Stimulated activated CD8-positive, alpha-beta memory T cell treated with anti-CD3 and anti-CD28 coated beads, Interleukin-2, amount 100 ng/mL, for 1 hour (primary cell): Measurements from ENCODE around the gene PRRT3.

ENCODE experiments used
- DNase-seq, 2 donors: peaks; one replicate each; pipeline ENCODE4 v3.0.0-alpha.2; 2020; ENCODE audit warnings: low read depth in 2 of 2

Gene PRRT3

DNA sequence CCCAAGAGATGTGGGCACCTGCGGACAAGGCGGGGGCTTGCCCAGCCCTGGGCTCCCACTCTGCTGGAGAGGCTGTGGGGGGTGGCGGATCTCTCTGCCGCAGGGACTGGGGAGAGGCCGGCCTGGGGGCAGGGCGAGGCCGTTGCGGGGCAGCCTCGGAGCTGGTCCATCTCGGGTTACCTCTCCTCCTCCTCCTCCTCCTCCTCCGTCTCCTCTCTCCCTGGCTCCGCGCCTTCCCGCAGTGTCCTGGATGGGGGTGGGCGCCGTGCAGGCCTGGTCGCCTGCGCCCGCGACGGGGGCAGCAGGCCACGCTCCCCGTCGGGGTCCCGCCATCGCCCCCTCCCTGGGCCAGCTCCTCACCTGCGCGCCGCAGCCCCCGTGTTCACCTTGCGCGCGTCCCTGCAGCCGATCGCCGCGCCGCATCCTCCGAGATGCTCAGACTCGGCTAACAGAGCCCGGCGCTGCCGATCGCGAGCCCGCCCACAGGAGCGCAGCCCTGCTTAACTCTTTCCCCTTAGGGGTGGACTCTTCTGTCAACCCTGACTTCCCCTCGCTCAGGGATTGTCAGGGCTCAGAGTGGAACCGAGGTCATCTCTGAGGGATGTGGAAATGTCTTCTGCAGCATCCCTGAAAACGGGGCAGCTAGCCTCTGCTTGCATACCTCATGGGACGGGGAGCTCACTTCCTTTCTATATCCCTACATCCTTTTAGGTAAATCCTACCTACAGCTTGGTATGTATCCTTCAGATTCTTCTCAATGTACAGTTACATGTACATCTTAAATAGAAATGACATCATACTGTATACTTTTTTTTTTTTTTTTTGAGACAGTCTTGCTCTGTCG is at the start of gene PRRT3:
Gene PRRT3, minus strand, starts transcription at position 447 of the 844 bp plus-strand sequence. CDS start 2,293 bp downstream, outside the sequence.
- DNase-seq = peak in 1 of 2 donors; percentile 32

DNA sequence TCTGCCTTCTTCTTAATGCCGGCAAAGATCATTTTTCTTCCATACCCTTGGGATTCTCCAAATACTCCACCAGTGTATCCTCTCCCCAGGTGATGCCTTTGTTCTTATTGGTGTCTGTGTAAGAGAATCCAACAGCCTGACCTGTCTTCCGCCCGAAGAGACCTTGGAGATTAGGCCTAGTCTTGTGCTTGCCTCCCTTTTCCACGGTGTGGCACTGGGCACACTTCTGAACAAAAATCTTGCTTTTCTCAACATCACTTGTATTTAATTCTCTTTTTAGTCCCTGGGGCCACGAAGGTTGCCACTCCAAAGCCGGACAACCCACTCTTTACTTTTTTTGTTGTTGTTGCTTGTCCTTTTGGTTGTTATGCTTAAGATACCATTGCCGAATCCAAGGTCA is 48.5 kb upstream of the PRRT3 start:
- DNase-seq = no peak

DNA sequence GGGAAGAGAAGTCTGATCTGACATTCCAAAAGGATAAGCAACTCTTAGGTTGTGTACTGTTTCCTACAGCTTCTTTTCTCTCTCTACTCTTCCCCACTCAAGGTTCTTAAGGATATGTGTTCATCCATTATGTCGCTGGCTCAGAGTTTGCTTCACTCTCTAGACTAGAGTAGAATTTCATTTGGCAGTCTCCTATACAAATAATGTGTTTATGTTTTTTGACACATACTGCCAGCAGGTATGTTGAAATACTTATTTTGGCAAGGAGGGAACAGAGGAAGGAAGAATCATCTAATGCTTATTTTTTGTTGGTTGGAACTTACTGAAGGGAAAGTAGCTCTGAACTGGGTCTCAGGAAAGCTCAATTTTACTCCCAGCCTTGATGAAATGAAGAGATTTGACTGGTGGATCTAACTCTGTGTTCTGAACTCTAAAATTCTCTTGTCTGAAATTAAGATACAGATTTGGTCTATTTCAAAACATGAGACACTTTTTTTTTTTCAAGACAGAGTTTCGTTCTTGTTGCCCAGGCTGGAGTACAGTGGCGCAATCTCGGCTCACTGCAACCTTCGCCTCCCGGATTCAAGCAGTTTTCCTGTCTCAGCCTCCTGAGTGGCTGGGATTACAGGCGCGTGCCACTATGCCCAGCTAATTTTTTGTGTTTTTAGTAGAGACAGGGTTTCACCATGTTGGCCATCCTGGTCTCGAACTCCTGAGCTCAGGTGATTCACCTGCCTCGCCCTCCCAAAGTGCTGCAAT is 42.1 kb upstream of the PRRT3 start:
- no peak for DNase-seq

DNA sequence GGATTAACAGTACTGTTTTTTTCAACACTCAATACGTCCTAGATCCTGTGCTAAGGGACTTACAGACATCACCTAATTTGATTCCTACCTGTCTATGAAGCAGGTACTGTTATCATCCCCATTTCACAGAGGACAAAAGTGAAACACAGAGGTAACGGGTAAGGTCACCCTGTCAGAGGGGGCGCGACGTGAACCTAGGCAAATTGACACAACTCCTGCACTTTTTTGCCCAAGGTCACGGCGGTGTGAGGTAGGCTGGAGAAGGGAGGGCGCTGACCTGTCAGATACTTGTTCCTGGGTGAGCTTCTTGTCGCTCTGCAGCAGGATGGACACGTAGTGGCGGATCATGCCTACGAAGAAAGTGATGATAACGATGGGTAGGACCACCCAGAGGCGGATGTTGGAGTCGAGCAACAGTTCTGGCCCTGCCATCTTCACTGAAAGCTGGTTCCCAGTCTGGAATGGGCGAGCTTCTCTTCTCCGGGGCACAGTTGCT is 34.1 kb upstream of the PRRT3 start:
- DNase-seq = no peak

DNA sequence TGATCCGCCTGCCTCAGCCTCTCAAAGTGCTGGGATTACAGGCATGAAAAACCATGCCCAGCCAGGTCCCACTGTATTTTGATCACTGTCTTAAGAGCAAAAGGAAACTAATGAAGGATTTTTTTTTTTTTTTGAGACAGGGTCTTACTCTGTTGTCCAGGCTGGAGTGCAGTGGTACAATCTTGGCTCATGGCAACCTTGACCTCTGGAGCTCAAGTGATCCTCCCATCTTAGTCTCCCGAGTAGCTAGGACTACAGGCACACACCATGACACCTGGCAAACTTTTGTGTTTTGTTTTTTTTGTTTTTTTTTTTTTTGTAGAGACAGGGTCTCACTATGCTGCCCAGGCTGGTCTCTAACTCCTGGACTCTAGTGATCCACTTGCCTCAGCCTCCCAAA is 28.0 kb upstream of the PRRT3 start:
- no peak for DNase-seq

DNA sequence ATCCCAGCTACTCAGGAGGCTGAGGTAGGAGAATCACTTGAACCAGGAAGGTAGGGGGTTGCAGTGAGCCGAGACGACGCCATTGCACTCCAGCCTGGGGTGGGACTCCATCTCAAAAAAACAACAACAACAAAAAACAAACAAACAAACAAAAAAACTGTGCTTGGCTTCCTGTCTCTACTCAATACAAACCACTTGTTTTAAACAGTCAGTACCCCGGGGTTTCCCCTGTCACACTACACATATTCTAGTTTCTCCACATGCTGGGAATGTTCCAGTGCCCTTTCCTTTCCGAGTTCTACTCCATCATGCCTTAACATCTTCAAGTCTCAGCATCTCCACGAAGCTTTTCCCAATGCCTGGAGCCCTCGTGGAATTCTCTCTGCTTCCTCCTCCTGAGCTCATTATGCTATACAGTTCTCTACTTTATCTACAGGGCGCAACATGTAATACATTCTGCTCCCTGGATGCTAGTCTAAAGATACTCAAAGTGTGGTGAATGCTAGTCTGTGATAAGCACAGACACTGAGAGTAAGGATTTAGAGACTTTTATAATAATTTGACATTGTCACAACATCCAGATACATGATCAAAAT is 26.6 kb upstream of the PRRT3 start:
- DNase-seq = no peak

DNA sequence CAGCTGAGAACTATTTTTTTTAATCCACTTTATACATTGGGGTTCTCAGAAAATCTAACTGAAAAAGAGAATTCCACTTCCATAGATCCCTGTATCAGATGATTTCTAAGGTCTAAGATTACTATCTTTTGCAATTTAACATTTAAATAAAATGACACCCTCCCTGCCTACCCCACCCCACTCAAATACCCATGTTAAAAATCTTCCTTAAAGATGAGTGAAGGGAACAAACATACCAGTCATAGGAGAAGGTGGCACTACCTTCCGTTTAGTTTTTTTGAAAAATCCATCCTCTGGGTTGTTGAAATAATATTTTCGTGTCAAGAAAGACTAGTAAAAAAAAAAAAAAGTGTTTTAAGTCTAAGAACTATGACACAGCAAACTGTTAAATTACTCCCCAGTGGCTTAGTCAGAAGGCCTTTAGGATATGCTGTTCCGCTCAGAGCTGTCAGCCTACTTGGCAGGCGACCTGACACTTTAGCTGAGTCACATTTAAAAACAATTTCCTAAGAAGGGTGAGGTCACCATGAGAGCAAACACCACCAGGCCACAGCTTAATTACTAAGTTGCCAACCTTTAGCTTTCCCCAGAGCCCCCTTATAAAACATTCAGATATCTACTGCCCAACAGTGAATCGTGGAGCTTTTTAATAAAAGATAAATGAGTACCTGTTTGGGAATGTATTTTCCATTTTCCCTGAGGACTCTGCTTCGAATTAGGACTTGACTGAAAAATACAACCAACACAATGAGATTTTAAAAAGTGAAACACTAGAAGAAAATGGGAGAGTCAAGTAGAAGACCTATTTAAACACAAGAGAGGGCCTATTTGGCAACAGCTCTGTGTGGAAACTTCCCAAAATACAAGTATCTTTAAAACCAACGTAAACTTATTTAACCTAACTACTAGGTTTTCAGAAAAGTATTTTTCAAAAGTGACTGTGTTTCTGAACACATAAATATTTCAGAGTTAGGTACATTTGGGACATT is 24.8 kb upstream of the PRRT3 start:
- no peak for DNase-seq

DNA sequence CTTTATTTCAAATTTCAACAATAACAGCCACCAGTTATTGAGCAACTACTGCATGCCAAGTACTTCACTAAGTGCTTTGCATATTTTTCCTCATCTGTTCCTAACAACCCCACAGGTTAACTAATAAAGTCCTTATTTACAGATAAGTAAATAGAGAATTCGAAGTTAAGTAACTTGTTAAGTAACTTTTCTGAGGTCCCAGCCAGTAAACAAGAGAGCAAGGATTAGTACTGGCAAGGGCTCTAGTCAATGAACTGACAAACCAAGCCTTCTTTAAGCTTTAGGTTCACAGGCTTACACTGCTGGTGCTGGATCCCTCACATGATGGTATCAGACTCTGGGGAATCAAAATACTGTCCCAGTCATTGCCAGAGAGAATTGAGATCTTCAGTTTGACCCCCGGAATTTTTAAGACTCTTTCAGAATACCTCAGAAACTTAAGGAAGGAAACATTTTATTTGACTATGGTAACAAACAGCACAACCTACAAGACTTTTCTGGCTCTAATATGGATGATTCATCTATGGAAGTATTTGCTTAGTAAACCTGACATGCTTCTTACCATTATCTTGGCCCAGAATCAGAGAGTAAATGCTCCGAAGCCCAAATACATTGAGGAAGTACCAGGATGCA is 17.9 kb upstream of the PRRT3 start:
- DNase-seq = no peak

DNA sequence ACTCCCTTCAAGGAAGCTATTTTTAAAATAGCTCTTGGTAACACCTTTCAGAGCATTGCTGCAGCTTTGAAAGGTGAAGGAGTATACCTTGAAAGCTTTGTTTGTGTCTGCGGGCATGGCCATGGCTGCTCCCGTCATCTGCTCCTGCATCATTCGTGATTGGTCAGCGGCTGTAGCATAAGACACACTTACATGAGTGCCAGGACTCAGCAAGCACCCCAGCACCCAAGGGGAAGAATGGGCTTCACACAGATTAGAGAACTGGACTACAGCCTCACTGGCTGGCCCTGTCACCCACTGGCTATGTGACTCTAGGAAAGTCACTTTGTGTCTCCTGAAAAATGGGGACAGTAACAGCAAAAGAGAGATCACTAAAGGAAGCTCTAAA is 17.4 kb upstream of the PRRT3 start:
- no peak for DNase-seq

DNA sequence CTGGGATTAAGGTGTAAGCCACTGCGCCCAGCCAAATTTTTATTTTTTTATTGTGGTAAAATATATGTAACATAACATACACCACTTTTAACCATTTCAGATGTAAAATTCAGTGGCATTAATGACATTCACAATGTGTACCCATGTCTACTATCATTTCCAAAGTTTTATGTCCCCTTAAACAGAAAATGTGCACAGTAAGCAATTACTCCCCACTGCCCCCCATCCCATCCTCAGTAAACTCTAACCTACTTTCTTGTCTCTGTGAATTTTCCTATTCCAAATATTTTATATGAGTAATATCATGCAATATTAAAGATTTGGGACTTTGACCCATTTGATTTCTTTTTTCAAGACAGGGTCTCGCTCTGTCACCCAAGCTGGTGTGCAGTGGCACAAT is 14.6 kb upstream of the PRRT3 start:
- DNase-seq = no peak

DNA sequence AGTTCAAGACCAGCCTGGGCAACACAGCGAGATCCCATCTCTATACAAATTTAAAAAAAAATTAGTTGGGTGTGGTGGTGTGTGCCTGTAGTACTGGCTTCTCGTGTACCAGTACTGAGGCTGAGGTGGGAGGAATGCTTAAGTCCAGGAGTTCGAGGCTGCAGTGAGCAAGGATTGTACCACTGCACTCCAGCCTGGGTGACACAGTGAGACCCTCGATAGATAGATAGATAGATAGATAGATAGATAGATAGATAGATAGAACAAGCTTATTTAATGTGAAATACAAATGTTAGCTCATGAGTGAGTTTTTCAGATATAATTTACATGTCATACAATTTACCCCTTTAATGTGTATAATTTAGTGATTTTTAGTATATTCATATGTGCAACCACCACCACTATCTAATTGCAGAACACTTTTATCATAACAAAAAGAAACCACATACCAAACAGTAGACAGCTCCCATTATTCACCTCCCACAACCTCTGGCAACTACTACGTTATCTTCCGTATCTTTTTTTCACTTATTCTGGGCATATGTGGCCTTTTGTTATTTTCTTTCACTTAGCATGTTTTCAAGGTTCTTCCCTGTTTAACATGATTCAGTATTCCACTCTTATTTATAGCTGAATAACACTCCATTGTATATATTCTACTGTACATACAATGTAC is 13.1 kb upstream of the PRRT3 start:
- DNase-seq = no peak

DNA sequence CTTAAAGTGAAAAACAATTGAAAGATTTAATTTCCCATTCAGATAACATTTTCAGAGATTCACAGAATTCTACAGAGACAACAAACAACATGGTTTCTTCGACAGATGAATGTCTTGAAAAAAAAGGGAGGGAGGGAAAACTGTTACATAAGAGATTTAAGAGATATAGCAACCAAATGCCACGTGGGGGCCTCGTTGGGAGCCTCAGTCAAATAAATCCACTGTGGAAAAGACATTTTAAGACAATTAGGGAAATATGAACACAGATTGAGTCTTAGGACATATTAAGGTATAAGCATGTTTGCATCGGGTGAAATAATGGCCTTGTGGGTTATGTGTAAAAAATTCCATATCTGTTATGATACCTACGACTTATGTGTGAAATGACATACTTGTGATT is 5.0 kb upstream of the PRRT3 start:
- DNase-seq = no peak

DNA sequence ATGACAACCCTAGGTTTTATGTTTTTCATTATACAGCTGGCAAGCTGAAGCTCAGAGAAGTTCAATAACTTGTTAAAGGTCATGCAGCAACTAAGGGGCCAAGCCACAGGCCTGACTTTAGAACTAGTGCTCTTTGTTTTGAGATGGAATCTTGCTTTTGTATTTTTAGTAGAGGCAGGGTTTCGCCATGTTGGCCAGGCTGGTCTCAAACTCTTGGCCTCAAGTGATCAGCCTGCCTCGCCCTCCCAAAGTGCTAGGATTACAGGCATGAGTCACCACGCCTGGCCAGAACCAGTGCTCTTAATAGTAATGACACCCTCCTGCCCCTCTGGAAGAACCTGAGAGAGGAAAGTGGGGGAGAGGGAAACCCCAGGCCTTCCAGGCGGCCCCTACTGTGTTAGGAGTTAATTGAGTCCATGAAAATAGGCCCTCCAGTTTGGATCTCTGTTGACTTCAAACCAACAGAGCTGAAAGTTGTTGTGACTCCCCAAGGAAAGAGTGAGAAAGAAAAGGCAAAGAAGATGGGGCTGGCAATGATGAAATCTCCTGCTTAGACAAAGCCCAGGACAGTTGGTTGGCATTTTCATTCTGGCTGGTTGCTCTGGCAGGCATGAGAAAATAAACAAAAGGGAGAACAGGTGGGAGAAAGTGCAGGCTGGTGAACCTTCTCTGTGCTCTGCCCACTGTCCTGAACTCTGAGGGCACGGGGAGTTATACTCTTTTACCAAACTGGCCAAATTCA is 3.6 kb upstream of the PRRT3 start:
- no peak for DNase-seq

DNA sequence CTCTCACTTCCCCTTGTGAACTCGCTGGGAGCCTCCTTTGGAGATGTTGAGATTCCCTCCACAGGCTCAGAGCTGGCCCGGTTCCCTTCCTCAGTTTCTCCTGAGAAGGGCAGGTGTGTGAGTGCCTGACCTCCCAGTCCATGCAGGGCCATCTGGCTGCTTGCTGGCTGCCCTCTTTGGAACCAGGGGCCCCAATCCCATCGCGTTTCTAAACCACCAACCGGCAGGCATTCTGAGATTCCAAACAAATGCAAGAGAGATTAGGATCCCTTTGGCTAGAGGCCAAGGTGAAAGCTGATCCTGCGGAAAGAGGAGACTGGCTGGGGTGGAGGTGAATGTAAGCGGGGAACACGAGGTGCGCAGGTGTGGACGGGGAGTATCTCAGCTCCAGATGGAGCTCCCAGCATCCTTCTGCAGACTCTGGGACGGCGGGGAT is 2.9 kb upstream of the PRRT3 start:
- no peak for DNase-seq

DNA sequence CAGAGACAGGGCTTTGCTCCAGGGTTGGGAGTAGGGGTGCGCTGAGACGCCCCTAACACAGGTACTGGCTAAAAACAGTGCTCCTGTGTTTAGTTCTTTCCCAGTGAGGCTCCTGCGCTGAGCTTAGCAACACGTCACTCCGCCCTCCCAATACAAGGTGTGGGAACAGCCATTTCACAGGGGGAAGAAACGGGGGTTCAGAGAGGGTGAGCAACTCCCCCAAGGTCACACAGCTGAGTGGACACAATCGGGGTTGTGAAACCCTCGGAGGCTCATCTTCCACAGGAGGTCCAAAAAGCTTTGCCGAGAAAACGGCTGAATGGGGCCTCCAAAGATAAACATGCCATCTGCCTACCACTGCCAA is 628 bp downstream of the PRRT3 start:
- no peak for DNase-seq

DNA sequence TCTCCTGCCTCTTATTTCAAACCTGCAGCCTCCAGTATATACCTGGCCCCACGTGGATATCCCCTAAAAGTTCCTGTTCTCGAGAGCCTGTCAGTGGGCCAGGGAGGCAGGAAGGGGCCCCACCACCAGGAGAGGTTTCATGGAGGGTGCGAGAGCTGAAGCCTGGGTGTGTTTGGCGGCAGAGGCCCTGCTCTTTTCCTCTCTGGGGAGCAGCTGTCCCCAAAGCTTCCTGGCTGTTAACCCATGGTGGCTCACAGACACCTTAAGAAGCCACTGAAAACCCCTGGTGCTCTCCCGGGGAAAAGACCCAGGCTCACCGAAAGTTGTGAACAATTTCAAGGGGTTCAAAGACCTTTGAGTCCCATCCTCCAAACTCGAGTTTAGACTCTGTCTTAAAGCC is 1.1 kb downstream of the PRRT3 start:
- DNase-seq = no peak

DNA sequence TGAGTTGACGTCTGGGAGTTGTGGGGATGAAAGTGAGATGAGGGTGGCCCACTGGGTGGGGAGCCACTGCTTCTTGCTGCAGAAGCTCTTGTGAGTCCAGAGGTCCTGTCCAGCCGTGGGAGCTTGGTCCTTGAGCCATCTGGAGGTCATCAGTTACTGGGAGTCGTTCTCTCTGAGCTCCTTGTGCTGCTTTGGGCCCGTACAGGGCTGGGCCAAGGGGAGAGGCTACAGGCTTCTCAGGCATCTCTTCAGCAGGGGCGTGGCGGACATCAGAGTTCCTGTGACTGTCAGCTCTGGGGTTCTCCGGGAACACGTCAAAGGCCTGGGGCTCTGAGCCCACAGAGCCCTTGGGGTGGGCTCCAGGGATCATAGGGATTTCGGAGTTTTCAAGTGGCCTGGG is 2.6 kb downstream of the PRRT3 start:
- no peak for DNase-seq

DNA sequence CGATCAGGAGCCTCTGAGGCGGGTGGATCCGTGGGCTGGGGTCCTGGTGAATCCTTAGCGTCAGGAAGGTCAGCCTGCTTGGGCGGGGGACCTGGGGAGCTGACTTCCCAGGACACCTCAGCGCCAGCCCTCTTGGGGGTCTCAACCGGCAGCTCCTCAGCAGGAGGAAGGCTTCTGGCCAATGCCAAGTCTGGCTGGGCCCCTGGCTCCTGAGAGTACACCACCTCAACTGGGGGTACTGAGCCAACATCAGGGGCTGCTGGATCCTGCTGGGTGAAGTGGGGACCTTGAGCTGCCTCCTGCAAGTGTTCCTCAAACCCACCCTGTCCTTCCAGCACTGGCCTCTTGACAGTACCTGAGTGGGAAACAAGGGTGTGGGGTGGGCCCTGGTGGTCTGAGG is 3.1 kb downstream of the PRRT3 start:
- DNase-seq = no peak

DNA sequence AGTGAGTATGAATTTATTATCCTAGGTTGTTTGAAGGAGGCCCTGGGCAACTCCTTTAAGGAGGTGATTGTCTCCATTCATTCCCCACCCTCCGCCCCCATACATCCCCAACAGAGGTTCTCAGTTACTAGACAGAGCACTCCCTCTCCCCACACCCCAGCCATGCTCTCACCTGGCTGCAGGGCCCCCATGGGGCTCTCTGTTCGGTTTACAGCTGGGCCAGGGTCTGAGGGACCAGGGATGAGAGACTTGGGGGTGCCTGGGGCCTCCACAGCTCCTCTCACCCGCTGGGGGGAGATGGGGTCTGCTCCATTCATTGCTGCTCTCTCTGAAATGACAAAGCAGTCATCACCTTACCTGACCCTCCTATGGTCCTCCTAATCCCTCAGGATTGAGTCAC is 3.6 kb downstream of the PRRT3 start:
- no peak for DNase-seq
